HCT116 (cell line): ENCODE results near the gene DCAF10.

Experiments
- CTCF ChIP-seq, 3 experiments: fragments of 200-600 bp in 1 of 3; sonication (generic) in 1 of 3; IDR thresholded peaks in 2 of 3; conservative IDR thresholded peaks in 1 of 3; 2 replicates each; pipeline ENCODE4 v1.5.1; 2012 to 2017; ENCODE audit warnings: low read depth in 2 of 3, low read length in 2 of 3, antibody characterized with exemption in 1 of 3, borderline replicate concordance in 1 of 3, control low read depth in 1 of 3, mild to moderate bottlenecking in 1 of 3, mixed read lengths in 1 of 3, mixed run types in 1 of 3, moderate library complexity in 1 of 3; ENCODE audit not compliant: insufficient read depth in 1 of 3
- ELF1 ChIP-seq: IDR thresholded peaks from 2 replicates; pipeline ENCODE4 v1.6.1; 2012; ENCODE audit warnings: low read depth, borderline replicate concordance
- EZH2 ChIP-seq: fragments of 200-600 bp; sonication (generic); IDR thresholded peaks from 2 replicates; pipeline ENCODE4 v1.6.1; 2017; ENCODE audit warnings: antibody characterized with exemption, mixed run types
- EZH2phosphoT487 ChIP-seq: fragments of 200-600 bp; IDR thresholded peaks from 2 replicates; pipeline ENCODE4 v1.6.1; 2018; ENCODE audit warnings: antibody characterized with exemption, borderline replicate concordance
- MAX ChIP-seq: IDR thresholded peaks from 2 replicates; pipeline ENCODE4 v1.6.1; 2012
- POLR2A ChIP-seq: IDR thresholded peaks from 2 replicates; pipeline ENCODE4 v1.7.0; 2011; ENCODE audit warnings: borderline replicate concordance; ENCODE audit not compliant: insufficient read depth, insufficient read length; ENCODE audit errors: extremely low read depth
- POLR2AphosphoS5 ChIP-seq: IDR thresholded peaks from 2 replicates; pipeline ENCODE4 v1.6.1; 2011; ENCODE audit warnings: mild to moderate bottlenecking, low read depth, low read length, moderate library complexity
- REST ChIP-seq: IDR thresholded peaks from 2 replicates; pipeline ENCODE4 v1.6.1; 2012; ENCODE audit warnings: low read depth
- YY1 ChIP-seq: IDR thresholded peaks from 2 replicates; pipeline ENCODE4 v1.6.1; 2011; ENCODE audit warnings: low read length, low read depth, moderate library complexity, mild to moderate bottlenecking; ENCODE audit not compliant: insufficient replicate concordance; ENCODE audit errors: extremely low read depth
- ZFX ChIP-seq: fragments of 450-650 bp; IDR thresholded peaks from 2 replicates; pipeline ENCODE4 v1.6.1; 2017
- ZNF274 ChIP-seq: fragments of 200-500 bp; sonication (Bioruptor generic); IDR thresholded peaks from 2 replicates; pipeline ENCODE4 v1.6.1; 2014; ENCODE audit warnings: mild to moderate bottlenecking, low read depth, low read length, inconsistent platforms

- TF ChIP-seq ZNF274: no peak
- TF ChIP-seq EZH2phosphoT487: no peak
- no peak for TF ChIP-seq EZH2
- TF ChIP-seq CTCF (IDR thresholded peaks at IDR 0.05 in 2 of 3, conservative IDR thresholded peaks at IDR 0.05 in 1 of 3; ENCODE audit: borderline replicate concordance in 1 of 3, insufficient read depth in 1 of 3, low read depth in 2 of 3, low read length in 2 of 3): no peak
- no peak for TF ChIP-seq REST
- no peak for TF ChIP-seq POLR2A
- TF ChIP-seq POLR2AphosphoS5: no peak
- TF ChIP-seq MAX: no peak
- TF ChIP-seq ELF1: no peak
- TF ChIP-seq YY1: no peak
- no peak for TF ChIP-seq ZFX
Measured at GRCh38 chr9:37839496-37840461, 39.2 kb downstream of the DCAF10 start.
